HepG2 (cell line): ENCODE results near the gene PPME1. TPM values are rescaled to one million over a fixed set of nuclear protein-coding genes. Genes with fewer than 3 reads are reported as not detected.

Source experiments
- ATAC-seq: fragments of 200-7000 bp; cut with Tn5 transposase; 3 replicates; pipeline ENCODE4 v1.9.1; 2020; ENCODE audit warnings: mild to moderate bottlenecking, moderate library complexity
- BruUV-seq: library from RNA; stranded (reverse); fragments of 400-500 nt; replicated peaks from 2 replicates; lab custom pipeline; 2021; lab: Mats Ljungman, UMichigan
- CTCF ChIA-PET: fragments of 300-600 bp; formaldehyde crosslinking; extraction: SDS; loops from one replicate; lab custom pipeline; 2021; ENCODE audit warnings: low total read pairs, inconsistent platforms, low intra/inter-chr PET ratio; lab: Yijun Ruan, JAX
- POLR2A ChIA-PET: fragments of 350-600 bp; sonication (Branson Sonifier 250); formaldehyde crosslinking; loops from one replicate; lab custom pipeline; 2020; ENCODE audit warnings: antibody characterized with exemption, inconsistent platforms; lab: Yijun Ruan, JAX
- DNase-seq: peaks from one replicate; pipeline ENCODE4 v3.0.0-alpha.2; 2015; ENCODE audit warnings: low spot score
- FAIRE-seq: peaks from 3 replicates; lab custom pipeline; 2011; peaks lifted over from hg19 to GRCh38; lab: Jason Lieb, UNC
- H2AFZ ChIP-seq: one replicate; pipeline ENCODE4 v1.6.1; 2011; ENCODE audit warnings: low read length, inconsistent platforms
- H3K27ac ChIP-seq: fragments of 300-600 bp; 3 replicates; pipeline ENCODE4 v1.8.0; 2011; ENCODE audit warnings: mixed run types, mild to moderate bottlenecking, mixed read lengths, low read length, inconsistent platforms; ENCODE audit not compliant: insufficient read depth; ENCODE audit errors: extremely low read length
- H3K27me3 ChIP-seq, 2 experiments: fragments of 200-600 bp in 1 of 2; 2 replicates in 1 of 2; 3 replicates in 1 of 2; pipeline versions ENCODE4 v1.6.0 to v1.8.0; 2011; ENCODE audit warnings: low read length in 2 of 2, mild to moderate bottlenecking in 2 of 2, moderate library complexity in 2 of 2, inconsistent platforms in 1 of 2; ENCODE audit not compliant: insufficient read depth in 2 of 2, control insufficient read depth in 1 of 2
- H3K36me3 ChIP-seq, 2 experiments: fragments of 200-600 bp in 1 of 2; replicated peaks in 1 of 2; 2 replicates in 1 of 2; 3 replicates in 1 of 2; pipeline versions ENCODE4 v1.5.1 to v1.8.0; 2011; ENCODE audit warnings: low read length in 2 of 2, inconsistent platforms in 1 of 2; ENCODE audit not compliant: insufficient read depth in 2 of 2, control insufficient read depth in 1 of 2
- H3K4me1 ChIP-seq: 2 replicates; pipeline ENCODE4 v1.5.1; 2012; ENCODE audit warnings: low read length, inconsistent platforms; ENCODE audit not compliant: insufficient read depth
- H3K4me2 ChIP-seq: 2 replicates; pipeline ENCODE4 v1.6.0; 2011; ENCODE audit warnings: low read depth, low read length, inconsistent platforms
- H3K4me3 ChIP-seq, 3 experiments: fragments of 200-600 bp in 1 of 3; sonication (generic), shearing (Covaris generic) in 1 of 3; replicated peaks in 1 of 3; 2 replicates each; pipeline ENCODE4 v1.5.1; 2011 to 2016; ENCODE audit warnings: low read length in 3 of 3, inconsistent platforms in 2 of 3, low read depth in 2 of 3, mild to moderate bottlenecking in 2 of 3, control low read depth in 1 of 3, mixed read lengths in 1 of 3; ENCODE audit not compliant: insufficient read depth in 1 of 3
- H3K79me2 ChIP-seq: one replicate; pipeline ENCODE4 v1.6.1; 2011; ENCODE audit warnings: low read length, inconsistent platforms; ENCODE audit not compliant: insufficient read depth
- H3K9ac ChIP-seq: 2 replicates; pipeline ENCODE4 v1.6.0; 2011; ENCODE audit warnings: mild to moderate bottlenecking, low read depth, low read length, inconsistent platforms; ENCODE audit not compliant: insufficient read depth
- H3K9me3 ChIP-seq: 2 replicates; pipeline ENCODE4 v1.5.1; 2012; ENCODE audit warnings: mild to moderate bottlenecking, low read length
- H4K20me1 ChIP-seq: 2 replicates; pipeline ENCODE4 v1.6.0; 2011; ENCODE audit warnings: inconsistent platforms, mild to moderate bottlenecking, low read length, moderate library complexity; ENCODE audit not compliant: insufficient read depth
- BATF2 ChIP-seq: sonication (generic); formaldehyde crosslinking; IDR thresholded peaks from 2 replicates; pipeline ENCODE4 v1.8.0; 2022; ENCODE audit warnings: mild to moderate bottlenecking, missing genetic modification reagents, moderate library complexity
- CBX1 ChIP-seq: IDR thresholded peaks from one replicate; pipeline ENCODE4 v1.6.1; 2016; ENCODE audit warnings: antibody characterized with exemption, low read depth
- DPF2 ChIP-seq: sonication (generic); formaldehyde crosslinking; IDR thresholded peaks from 2 replicates; pipeline ENCODE4 v1.4.0; 2020; ENCODE audit warnings: mild to moderate bottlenecking, low read depth, missing genetic modification reagents, borderline replicate concordance
- EEA1 ChIP-seq: sonication (generic); formaldehyde crosslinking; IDR thresholded peaks from 2 replicates; pipeline ENCODE4 v1.5.1; 2020; ENCODE audit warnings: mild to moderate bottlenecking, missing genetic modification reagents, borderline replicate concordance
- KDM3A ChIP-seq: IDR thresholded peaks from 2 replicates; pipeline ENCODE4 v1.6.1; 2018; ENCODE audit warnings: low read depth, missing compliant biosample characterization
- MBD4 ChIP-seq: IDR thresholded peaks from 2 replicates; pipeline ENCODE4 v1.6.1; 2012; ENCODE audit warnings: low read length, inconsistent platforms, borderline replicate concordance
- MNT ChIP-seq: fragments of 450-650 bp; IDR thresholded peaks from 2 replicates; pipeline ENCODE4 v1.6.1; 2016
- NFKBIZ ChIP-seq: IDR thresholded peaks from 2 replicates; pipeline ENCODE4 v1.6.1; 2018; ENCODE audit warnings: missing genetic modification reagents, missing compliant biosample characterization
- SSRP1 ChIP-seq: IDR thresholded peaks from 2 replicates; pipeline ENCODE4 v1.6.1; 2016; ENCODE audit warnings: control low read depth
- ZNF383 ChIP-seq: sonication (generic); formaldehyde crosslinking; IDR thresholded peaks from 2 replicates; pipeline ENCODE4 v1.4.0; 2020; ENCODE audit warnings: missing genetic modification reagents, mild to moderate bottlenecking, borderline replicate concordance
- ZNF619 ChIP-seq: sonication (generic); formaldehyde crosslinking; IDR thresholded peaks from 2 replicates; pipeline ENCODE4 v1.4.0; 2020; ENCODE audit warnings: mild to moderate bottlenecking, missing genetic modification reagents
- ZNF713 ChIP-seq: sonication (generic); formaldehyde crosslinking; IDR thresholded peaks from 2 replicates; pipeline ENCODE4 v1.4.0; 2020; ENCODE audit warnings: mild to moderate bottlenecking, missing genetic modification reagents
- ZSCAN12 ChIP-seq: sonication (generic); formaldehyde crosslinking; IDR thresholded peaks from 2 replicates; pipeline ENCODE4 v1.9.0; 2021; ENCODE audit warnings: mild to moderate bottlenecking, missing genetic modification reagents
- ZSCAN21 ChIP-seq: sonication (generic); formaldehyde crosslinking; IDR thresholded peaks from 2 replicates; pipeline ENCODE4 v1.8.0; 2022; ENCODE audit warnings: mild to moderate bottlenecking, missing genetic modification reagents, moderate library complexity, borderline replicate concordance
- WGBS: methylation state at CpG from one replicate; pipeline ENCODE4 v1.1.6; 2017; ENCODE audit warnings: low lambda C conversion rate; 5-methylcytosine and 5-hydroxymethylcytosine counted together
- in situ Hi-C: cut with HindIII; loops from 2 replicates; pipeline ENCODE4 v1.10.0; 2017; ENCODE audit warnings: low pct_unique_long_range_greater_than_20kb; ENCODE audit not compliant: extremely low pct_ligation_motif_present
- intact Hi-C: fragments of 100-400 bp; cut with micrococcal nuclease; formaldehyde crosslinking; loops from one replicate; pipeline ENCODE4 v1.10.0; 2022; ENCODE audit not compliant: unreplicated experiment
- polyA plus RNA-seq, 8 experiments: library from polyadenylated mRNA; depleted of rRNA in 3 of 8; stranded (reverse) in 7 of 8; unstranded in 1 of 8; fragments of >200 nt; fragmentation: Illumina TruSeq in 4 of 8; extraction: Trizol in 4 of 8; gene quantifications; 2 replicates each; pipeline versions ENCODE4 v1.2.1 to v1.2.3, GENCODE V29; 2011 to 2016; ENCODE audit warnings: low read depth in 4 of 8, missing spikeins in 1 of 8, mixed read lengths in 1 of 8; ENCODE audit not compliant: insufficient read depth in 1 of 8
- total RNA-seq, 5 experiments: library from RNA; depleted of rRNA; stranded (reverse); fragments of >200 nt; fragmentation: Illumina TruSeq; extraction: Trizol; gene quantifications; 2 replicates each; pipeline ENCODE4 v1.2.3, GENCODE V29; 2016; ENCODE audit warnings: low read depth in 1 of 5

PPME1 gene
- total and polyA plus RNA-seq, 2 of the 13 experiments (the other 11 are each of a cell fraction or from before 2014, with no cell fraction given): 31.3 to 56.0 TPM

- TF ChIP-seq ZSCAN12 (CRISPR knock-in tag) (no peak), KDM3A (CRISPR knock-in tag) (no peak), ZNF713 (CRISPR knock-in tag) (no peak), MNT (no peak)
Measured at GRCh38 chr11:74169738-74170458, 1.2 kb upstream of the PPME1 start (continued).

GRCh38 chr11:74171630-74171968 lies 510 bp downstream of the PPME1 start:
- peak overlapping the region; percentile 79 for H3K9ac ChIP-seq
- H2AFZ ChIP-seq: no peak overlapping the region
- FAIRE-seq (no peak), DNase-seq (no peak), ATAC-seq (no peak)
- CTCF ChIA-PET: no interaction called here
- peaks cover 60% of the 10 kb centered on the region for H3K79me2 ChIP-seq
- 1% methylated on average over 5 of the region's 5 CpGs for WGBS
- in situ Hi-C loops (loop anchor here (25.0 kb wide), 1 partner anchor 209 kb away; the partner anchor contains the start of gene DNAJB13), intact Hi-C loops (loop anchor here (5.0 kb wide), 1 partner anchor 209 kb away; no protein-coding TSS in a partner anchor)
- H3K4me1 ChIP-seq: peaks cover 51% of the 10 kb centered on the region
- H3K27ac ChIP-seq: peak overlapping the region; percentile 75
- peaks cover 2 to 9% of the 10 kb centered on the region in 2 experiments; a peak in 3 of 5 replicates for H3K36me3 ChIP-seq
- no TSS peak for BruUV-seq
- H3K27me3 ChIP-seq: no peaks in the 10 kb centered on the region; a peak in 1 of 5 replicates
- H4K20me1 ChIP-seq: no peaks in the 10 kb centered on the region
- no peak for TF ChIP-seq BATF2
- no peak for TF ChIP-seq EEA1
- TF ChIP-seq ZNF383 (CRISPR knock-in tag): 0 out of 2 replicates have a peak, but pooled peaks have one; percentile 21
- 0 out of 2 replicates have a peak, but pooled peaks have one; percentile 8 for TF ChIP-seq DPF2 (CRISPR knock-in tag)
- no peak for TF ChIP-seq MBD4
- no peak for TF ChIP-seq NFKBIZ (CRISPR knock-in tag)
- TF ChIP-seq CBX1: no peak
- TF ChIP-seq SSRP1 (CRISPR knock-in tag): 0 out of 2 replicates have a peak, but pooled peaks have one; percentile 35
- 0 out of 2 replicates have a peak, but pooled peaks have one; percentile 13 for TF ChIP-seq ZNF619 (CRISPR knock-in tag)
- 0 out of 2 replicates have a peak, but pooled peaks have one; percentile 6 for TF ChIP-seq ZSCAN21 (CRISPR knock-in tag)
- POLR2A ChIA-PET: interaction anchor here (1.0 to 1.2 kb wide), 5 partner anchors 9 to 817 kb away, joined by 3 to 6 read pairs (median 3); partner anchors contain the start of genes NEU3 and UCP2
- peak overlapping the region; percentile 72 to 86 (median 74) for H3K4me3 ChIP-seq
- H3K4me2 ChIP-seq: peak overlapping the region; percentile 83
- no peaks in the 10 kb centered on the region for H3K9me3 ChIP-seq
